ENCODE results near the gene MKI67. TPM values are rescaled to one million over a fixed set of nuclear protein-coding genes. Genes with fewer than 3 reads are reported as not detected.

Gene MKI67
- total RNA-seq, 1 donor from 2014 or later = 42.8 TPM

DNA sequence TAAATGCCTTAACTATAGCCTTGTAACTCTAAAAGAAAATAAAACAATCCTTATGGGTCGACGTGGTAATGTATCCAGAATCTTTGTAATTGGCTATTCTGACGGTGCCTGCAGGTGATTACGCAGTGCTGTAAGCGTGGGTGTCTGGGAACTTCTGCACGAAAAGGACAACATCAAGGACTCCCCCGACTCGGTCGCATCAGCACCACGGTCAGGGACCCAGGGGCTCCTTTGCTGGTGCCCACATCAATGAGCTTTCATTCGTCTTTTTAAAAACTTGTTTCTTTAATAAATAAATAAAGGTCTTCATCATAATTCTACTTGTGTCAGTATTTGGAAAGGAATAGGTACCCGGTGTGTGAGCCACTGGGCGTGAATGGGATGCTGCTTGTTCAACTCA, 13.2 kb downstream of the MKI67 start:
- Mint-ChIP-seq H3K9me3 (no peaks in the 10 kb centered on the region), H3K27me3 (ENCODE audit: low read depth) (no peaks in the 10 kb centered on the region), H3K4me3 (no peak overlapping the region), H3K4me1 (no peaks in the 10 kb centered on the region), H3K36me3 (peaks cover 16% of the 10 kb centered on the region), H3K27ac (no peak overlapping the region)
- no peak for DNase-seq (ENCODE audit: low spot score in 2 of 2, unreplicated experiment in 2 of 2)
- TF ChIP-seq CTCF (IDR thresholded peaks at IDR 0.05; ENCODE audit: unreplicated experiment) = no peak

- H3K27ac Mint-ChIP-seq = no peak overlapping the region
- H3K36me3 Mint-ChIP-seq = peaks cover 16% of the 10 kb centered on the region
- no peaks in the 10 kb centered on the region for H3K4me1 Mint-ChIP-seq
- TF ChIP-seq CTCF (IDR thresholded peaks at IDR 0.05; ENCODE audit: unreplicated experiment) = no peak
- H3K9me3 Mint-ChIP-seq = no peaks in the 10 kb centered on the region
- no peak for DNase-seq (ENCODE audit: low spot score in 2 of 2, unreplicated experiment in 2 of 2)
- H3K27me3 Mint-ChIP-seq (ENCODE audit: low read depth) = no peaks in the 10 kb centered on the region
- no peak overlapping the region for H3K4me3 Mint-ChIP-seq
Measured at GRCh38 chr10:128111696-128112095, 14.5 kb downstream of the MKI67 start.

DNA sequence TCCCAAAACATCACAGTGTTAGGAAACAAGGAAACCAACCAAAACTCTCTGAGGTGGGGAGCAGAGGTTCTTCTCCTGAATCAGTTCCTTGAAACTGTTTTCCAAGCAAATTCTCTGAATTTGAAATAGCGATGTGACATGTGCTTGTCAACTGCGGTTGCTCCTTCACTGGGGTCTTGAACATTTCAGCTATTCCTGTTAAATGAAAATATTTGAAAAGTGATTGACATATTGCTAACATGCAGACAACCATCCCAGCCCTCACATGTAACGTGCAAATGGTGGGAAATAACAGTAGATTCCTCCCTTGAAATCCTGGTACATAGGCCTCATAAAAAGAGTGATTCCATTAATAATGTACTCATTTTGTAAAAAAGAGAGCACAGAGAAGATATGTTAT, 15.9 kb downstream of the MKI67 start:
- H3K27ac Mint-ChIP-seq = no peak overlapping the region
- DNase-seq (ENCODE audit: low spot score in 2 of 2, unreplicated experiment in 2 of 2) = no peak
- H3K4me1 Mint-ChIP-seq = no peaks in the 10 kb centered on the region
- peaks cover 13% of the 10 kb centered on the region for H3K36me3 Mint-ChIP-seq
- no peaks in the 10 kb centered on the region for H3K9me3 Mint-ChIP-seq
- no peak overlapping the region for H3K4me3 Mint-ChIP-seq
- TF ChIP-seq CTCF (IDR thresholded peaks at IDR 0.05; ENCODE audit: unreplicated experiment) = no peak
- H3K27me3 Mint-ChIP-seq (ENCODE audit: low read depth) = no peaks in the 10 kb centered on the region

GRCh38 chr10:128109707-128110106, 16.5 kb downstream of the MKI67 start:
- TF ChIP-seq CTCF (IDR thresholded peaks at IDR 0.05; ENCODE audit: unreplicated experiment) = no peak
- no peak overlapping the region for H3K4me3 Mint-ChIP-seq

GRCh38 chr10:128105383-128105782, 20.8 kb downstream of the MKI67 start:
- H3K4me3 Mint-ChIP-seq = no peak overlapping the region
- no peaks in the 10 kb centered on the region for H3K27me3 Mint-ChIP-seq (ENCODE audit: low read depth)
- H3K27ac Mint-ChIP-seq = no peak overlapping the region
- no peak for DNase-seq (ENCODE audit: low spot score in 2 of 2, unreplicated experiment in 2 of 2)
- no peak for TF ChIP-seq CTCF (IDR thresholded peaks at IDR 0.05; ENCODE audit: unreplicated experiment)
- H3K4me1 Mint-ChIP-seq = no peaks in the 10 kb centered on the region
- peaks cover 30% of the 10 kb centered on the region for H3K36me3 Mint-ChIP-seq
- no peaks in the 10 kb centered on the region for H3K9me3 Mint-ChIP-seq

More at GRCh38 chr10:128109707-128110106, 16.5 kb downstream of the MKI67 start:
- no peaks in the 10 kb centered on the region for H3K4me1 Mint-ChIP-seq
- no peaks in the 10 kb centered on the region for H3K9me3 Mint-ChIP-seq
- no peak for DNase-seq (ENCODE audit: low spot score in 2 of 2, unreplicated experiment in 2 of 2)
- no peak overlapping the region for H3K27ac Mint-ChIP-seq
- peaks cover 15% of the 10 kb centered on the region for H3K36me3 Mint-ChIP-seq
- no peaks in the 10 kb centered on the region for H3K27me3 Mint-ChIP-seq (ENCODE audit: low read depth)

DNA sequence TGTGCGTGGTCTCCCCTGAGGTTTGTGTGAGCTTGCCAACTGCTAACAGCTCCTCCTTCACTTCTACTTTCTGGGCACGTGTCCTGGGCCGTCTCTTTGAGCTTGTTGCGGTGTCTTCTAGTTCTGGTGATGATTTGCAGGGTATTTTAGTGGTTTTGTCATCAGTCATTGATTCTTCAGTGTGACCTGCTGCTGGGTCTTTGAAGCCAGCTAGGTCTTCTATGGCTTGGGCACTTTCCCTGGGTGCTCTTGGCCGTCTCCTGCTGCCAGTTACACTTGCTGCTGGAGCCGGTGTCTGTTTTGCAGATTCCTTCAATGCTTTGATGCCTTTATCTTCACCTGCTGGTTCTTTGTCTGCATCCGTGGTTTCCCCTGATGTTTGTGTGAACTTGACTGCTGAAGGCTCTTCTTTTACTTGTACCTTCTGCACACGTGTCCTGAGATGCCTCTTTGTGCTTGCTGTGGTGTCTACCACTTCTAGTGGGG, 23.0 kb downstream of the MKI67 start:
- no peak overlapping the region for H3K27ac Mint-ChIP-seq
- H3K4me1 Mint-ChIP-seq = no peaks in the 10 kb centered on the region
- peaks cover 28% of the 10 kb centered on the region for H3K36me3 Mint-ChIP-seq
- H3K4me3 Mint-ChIP-seq = no peak overlapping the region
- H3K27me3 Mint-ChIP-seq (ENCODE audit: low read depth) = no peaks in the 10 kb centered on the region
- H3K9me3 Mint-ChIP-seq = no peaks in the 10 kb centered on the region
- no peak for DNase-seq (ENCODE audit: low spot score in 2 of 2, unreplicated experiment in 2 of 2)
- TF ChIP-seq CTCF (IDR thresholded peaks at IDR 0.05; ENCODE audit: unreplicated experiment) = no peak

Data from mesothelial cell of epicardium (in vitro differentiated cells).